ENCODE results near the gene P2RY6.

Gene P2RY6

DNA sequence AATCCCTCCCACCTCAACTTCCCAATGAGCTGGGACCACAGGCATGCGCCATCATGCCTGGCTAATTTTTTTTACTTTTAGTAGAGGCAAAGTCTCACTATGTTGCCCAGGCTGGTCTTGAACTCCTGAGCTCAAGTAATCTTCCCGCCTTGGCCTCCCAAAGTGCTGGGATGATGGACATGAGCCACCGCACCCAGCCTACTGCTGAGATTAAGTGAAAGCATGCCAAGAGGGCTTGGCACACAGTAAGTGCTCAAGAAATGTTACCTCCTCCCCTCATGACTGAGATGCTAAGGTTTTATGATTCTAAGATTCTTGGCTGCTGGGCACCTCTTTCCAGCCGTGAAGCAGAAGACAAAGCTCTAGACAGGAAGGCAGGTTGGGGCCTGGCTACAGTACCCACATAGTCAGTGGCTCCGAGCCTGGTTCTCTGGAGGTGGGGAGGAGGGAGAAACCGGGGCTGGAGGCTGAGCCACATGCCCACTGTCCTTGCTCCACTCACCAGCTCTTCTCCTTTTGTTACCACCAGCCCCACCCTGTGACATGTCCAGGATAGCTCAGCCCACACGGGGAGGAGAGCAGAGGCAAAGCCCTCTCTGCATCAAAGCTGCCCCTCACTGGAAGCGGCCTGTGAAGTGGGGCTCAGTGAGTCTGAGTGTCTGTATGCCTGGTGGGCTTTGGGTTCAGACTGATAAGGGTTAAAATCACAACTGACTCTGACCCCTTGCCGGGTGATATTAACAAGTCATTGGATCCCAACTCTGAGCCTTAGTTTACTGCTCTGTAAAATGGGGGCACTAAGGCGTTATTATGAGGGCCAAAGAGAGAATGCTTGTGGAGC, 48.8 kb downstream of the P2RY6 start:
- DNase-seq = no peak

DNA sequence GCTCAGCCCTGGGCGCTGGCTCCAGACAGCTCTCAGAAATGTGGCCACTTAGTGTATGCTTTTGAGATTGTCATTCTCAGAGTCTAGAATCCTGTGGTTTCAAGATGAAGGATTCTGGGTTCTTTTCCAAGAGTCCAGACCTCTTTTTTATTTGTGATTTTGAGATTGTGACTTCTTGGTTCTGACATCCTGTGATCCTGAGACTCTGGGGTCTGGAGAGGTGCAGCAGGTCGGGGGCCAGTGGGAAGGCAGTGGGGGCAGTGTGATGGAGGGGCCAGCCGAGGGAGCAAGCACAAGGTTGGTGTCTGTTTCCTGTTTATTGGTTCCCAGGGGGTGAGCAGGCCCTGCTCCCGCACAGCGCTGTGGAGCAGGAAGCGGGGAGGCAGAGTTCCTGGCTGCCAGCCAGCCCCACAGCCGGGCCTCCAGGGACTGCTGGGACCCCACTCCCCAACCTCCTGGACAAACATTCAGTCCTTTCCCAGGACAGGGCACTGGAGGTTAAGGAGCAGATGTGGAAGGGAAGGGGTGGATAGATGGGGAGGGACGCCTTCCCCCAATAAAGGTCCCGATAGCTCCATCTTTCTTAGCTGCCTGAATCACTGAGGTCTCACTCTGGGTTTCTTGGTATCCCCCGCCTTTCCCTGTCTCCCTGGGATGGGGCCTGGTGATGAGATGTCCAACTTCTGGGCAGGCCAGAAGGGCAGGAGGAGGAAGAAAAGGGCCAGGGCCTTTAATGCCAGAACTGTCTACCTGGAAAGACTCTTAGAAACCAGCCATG, 49.7 kb downstream of the P2RY6 start:
- no peak for DNase-seq

- DNase-seq = no peak
Observed at GRCh38 chr11:73322382-73323306, 50.5 kb downstream of the P2RY6 start.

DNA sequence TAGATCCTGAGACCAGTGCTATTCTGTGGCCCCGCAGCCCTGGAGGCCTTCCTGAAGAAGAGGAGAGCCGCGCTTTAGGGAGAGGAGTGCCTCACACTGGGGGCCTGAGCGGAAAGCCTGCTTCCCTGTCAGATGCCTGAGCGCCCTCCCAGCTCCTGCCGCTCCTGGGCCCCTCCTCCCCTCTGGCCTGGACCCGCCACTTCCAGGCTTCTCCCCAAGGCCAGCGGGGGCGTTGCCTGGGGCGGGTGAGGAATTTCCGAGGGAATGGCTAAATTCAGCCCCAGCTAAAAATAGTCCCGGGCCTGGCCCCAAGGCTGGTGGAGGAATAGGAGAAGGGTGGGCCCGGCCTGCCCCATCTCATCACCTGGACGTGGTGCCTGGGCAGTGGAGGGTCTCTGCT, 51.3 kb downstream of the P2RY6 start:
- DNase-seq = no peak

DNA sequence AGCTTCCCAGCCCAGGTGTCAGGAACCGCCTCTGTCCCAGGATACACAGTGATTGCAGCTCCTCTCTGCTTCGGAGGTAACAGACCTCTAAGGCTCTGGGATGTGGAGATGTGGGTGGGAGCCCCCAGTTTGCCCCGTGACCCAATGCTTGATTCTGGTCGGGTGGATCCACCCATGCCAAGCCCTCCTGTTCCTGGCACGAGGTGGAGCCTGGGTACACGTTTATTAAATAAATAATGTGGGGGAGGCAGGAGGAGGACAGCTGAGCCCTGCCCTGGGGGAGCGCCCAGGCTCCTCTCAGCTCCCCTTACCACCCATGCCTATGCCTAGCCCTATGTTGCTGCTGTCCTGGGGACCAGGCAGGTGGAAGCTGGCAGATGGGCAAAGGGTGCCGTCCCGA, 52.0 kb downstream of the P2RY6 start:
- no peak for DNase-seq

DNA sequence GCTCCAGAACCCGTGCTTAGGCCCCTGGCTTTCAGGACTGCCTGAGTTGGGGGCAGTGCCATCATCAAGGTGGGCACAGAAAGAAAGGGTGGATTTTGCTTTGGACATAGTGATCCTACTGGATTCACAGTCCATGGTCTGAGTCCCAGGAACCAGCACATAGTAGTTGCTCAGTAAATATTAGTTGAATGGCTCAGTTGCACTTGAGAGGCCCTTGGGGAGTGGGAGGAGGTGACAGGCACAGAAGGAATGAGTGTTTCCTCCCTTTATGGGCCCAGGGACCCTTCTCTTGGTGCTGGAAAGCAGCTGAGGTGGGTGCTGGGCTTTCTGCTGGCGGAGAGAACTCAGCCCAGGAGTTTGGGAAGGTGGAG, 52.5 kb downstream of the P2RY6 start:
- DNase-seq = no peak

- DNase-seq = no peak
Observed at GRCh38 chr11:73325036-73325981, 53.2 kb downstream of the P2RY6 start.

DNA sequence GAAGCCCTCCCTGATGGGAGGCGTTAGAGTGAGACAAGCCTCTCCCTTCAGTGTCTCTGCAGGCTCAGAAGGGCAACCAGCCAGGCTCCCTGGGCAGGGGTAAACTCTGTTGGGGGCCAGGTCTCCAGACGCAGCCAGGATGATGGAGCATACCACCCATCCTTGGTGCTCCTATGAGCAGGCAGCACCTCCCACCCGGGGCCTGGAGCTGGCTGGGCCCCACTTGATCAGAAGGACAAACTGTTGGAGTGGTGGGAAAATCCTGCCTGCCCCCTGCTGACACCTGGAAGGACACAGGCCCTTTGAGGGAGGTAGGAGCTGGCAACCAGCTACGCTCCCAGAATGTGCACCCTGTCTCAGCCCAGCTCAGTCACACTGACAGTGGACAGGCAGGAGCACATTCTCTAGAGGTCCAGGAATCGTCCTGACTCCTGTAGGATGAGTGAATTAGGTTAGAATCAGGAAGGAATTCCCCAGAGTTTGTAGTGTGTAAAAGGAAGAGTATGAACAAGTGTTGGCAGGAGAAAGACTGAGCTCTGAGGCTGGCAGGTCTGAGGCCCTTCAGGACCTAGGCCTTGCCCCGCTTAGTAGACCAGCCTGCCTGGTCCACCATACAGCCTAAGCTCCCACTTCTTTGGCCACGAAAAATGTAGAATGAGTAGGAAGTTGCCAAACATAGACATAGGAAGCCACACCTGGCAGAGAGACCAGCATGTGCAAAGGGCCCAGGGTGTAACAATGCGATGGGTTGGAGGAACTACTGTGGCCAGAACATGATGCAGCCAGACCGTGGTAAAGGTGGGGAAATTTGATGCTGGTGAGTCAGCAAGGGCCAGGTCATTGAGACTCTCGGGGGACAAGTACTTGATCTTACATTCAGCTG, 55.0 kb downstream of the P2RY6 start:
- no peak for DNase-seq

- no peak for DNase-seq
Observed at GRCh38 chr11:73327812-73328364, 55.8 kb downstream of the P2RY6 start.

GRCh38 chr11:73330569-73331093, 58.5 kb downstream of the P2RY6 start:
- DNase-seq = no peak

- DNase-seq = no peak
Observed at GRCh38 chr11:73331138-73331916, 59.2 kb downstream of the P2RY6 start.

DNA sequence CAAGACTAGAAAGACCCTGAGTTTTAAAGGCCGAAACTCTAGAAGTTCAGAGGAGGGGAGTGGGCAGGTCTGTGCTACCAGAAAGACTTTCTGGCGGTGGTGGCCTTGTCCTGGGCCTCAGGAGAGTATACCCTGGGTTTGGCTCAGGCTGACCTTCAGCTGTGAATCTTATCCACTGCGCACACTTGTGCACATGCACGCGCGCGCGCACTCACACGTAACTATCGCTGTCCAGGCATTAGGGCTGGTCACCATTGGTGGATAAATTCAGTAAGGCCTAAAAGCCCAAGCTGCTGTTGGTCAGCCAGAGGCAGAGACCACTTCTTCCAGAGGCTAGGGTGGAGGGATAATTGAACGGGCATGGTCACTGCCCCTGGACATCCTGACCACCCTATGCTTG, 61.0 kb downstream of the P2RY6 start:
- no peak for DNase-seq

- no peak for DNase-seq
Observed at GRCh38 chr11:73333640-73334383, 61.7 kb downstream of the P2RY6 start.

DNA sequence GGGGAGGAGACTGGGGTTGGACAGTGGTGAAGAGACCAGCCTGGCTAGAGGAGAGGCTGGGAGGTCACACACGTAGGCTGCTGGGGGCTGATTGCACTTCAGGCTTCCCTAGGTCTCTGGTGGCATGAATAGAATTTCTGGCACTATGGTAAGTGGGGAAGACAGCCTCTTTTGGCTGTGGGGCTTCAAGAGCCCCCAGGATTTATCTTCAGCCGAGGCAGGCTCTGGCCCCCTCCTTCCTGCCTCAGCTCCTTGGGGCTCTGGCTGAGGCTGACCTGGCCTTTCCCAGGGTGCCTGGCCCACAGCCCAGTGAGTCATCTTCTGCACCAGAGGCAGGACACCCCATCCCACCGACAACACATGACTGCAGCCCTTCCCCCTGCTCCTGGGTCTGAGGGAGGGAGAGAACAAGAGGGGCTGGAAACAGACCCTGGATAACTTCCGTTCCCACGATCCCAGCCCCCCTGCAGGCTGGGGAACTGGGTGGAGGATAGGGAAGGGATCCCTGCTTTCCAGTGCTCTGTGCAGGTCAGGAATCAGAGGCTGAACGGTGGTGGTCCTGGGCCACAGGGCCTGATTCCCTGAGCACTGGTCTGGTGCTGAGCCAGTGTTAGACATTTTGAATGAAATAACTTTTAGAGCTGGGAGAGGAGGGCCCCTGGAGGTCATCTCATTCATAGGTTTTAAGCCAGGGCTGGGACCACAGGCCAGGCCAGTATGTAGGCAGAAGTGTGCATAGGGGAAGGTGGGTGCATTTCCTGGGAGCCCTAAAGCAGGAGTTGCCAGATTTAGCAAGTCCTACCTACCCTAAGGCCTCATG, 62.5 kb downstream of the P2RY6 start:
- DNase-seq = no peak

- DNase-seq = peak; percentile 82
Observed at GRCh38 chr11:73335204-73335923, 63.2 kb downstream of the P2RY6 start.

DNA sequence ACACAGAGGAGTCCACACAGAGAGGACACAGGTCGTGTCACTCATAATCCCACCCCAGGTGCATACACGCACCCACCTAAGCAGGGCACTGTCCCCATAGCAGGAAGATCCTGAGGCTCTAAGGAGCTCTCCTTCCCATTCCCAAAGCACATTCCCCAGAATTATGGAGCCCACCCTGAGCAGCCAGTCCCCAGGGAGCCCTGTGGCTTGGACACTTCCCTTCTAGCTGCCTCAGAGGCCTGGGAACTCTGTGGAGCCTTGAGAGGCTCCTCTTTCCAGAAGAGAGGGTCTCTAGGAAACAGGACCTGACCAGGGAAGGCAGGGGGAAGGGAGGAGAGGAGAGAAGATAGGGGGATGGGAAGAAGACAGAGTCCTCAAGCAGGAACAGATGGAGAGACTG, 65.7 kb downstream of the P2RY6 start:
- DNase-seq = no peak

- no peak for DNase-seq
Observed at GRCh38 chr11:73338279-73338678, 66.1 kb downstream of the P2RY6 start.

Measured in activated CD4-positive, CD25-positive, alpha-beta regulatory T cell treated with anti-CD3 and anti-CD28 coated beads, Interleukin-2, amount 50 U/mL, for 72 hours (primary cell).